Fibroblast of villous mesenchyme (primary cell): ENCODE measurements around the gene DMAC2. TPM values are rescaled to one million over a fixed set of nuclear protein-coding genes. Genes with fewer than 3 reads are reported as not detected.

ENCODE experiments used
- DNase-seq: peaks from one replicate; pipeline ENCODE4 v3.0.0-alpha.2; 2010; ENCODE audit warnings: low read depth
- H3K4me3 ChIP-seq: 2 replicates; pipeline ENCODE4 v1.5.1; 2011; ENCODE audit warnings: low read depth, mild to moderate bottlenecking, low read length
- total RNA-seq: library from RNA; depleted of rRNA; stranded (reverse); fragments of >200 nt; gene quantifications from 2 replicates; pipeline ENCODE4 v1.2.3, GENCODE V29; 2012
- TF ChIP-seq, protein P1 (sequence below): IDR thresholded peaks from 2 replicates; pipeline ENCODE4 v1.5.1; 2012; ENCODE audit warnings: low read depth, mild to moderate bottlenecking, low read length; ENCODE audit not compliant: insufficient read depth

The DMAC2 gene
- total RNA-seq, 1 donor, result 43.2 TPM

- no peak overlapping the region for H3K4me3 ChIP-seq
- TF ChIP-seq, protein P1, sequence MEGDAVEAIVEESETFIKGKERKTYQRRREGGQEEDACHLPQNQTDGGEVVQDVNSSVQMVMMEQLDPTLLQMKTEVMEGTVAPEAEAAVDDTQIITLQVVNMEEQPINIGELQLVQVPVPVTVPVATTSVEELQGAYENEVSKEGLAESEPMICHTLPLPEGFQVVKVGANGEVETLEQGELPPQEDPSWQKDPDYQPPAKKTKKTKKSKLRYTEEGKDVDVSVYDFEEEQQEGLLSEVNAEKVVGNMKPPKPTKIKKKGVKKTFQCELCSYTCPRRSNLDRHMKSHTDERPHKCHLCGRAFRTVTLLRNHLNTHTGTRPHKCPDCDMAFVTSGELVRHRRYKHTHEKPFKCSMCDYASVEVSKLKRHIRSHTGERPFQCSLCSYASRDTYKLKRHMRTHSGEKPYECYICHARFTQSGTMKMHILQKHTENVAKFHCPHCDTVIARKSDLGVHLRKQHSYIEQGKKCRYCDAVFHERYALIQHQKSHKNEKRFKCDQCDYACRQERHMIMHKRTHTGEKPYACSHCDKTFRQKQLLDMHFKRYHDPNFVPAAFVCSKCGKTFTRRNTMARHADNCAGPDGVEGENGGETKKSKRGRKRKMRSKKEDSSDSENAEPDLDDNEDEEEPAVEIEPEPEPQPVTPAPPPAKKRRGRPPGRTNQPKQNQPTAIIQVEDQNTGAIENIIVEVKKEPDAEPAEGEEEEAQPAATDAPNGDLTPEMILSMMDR, result peak; percentile 42
- peak; percentile 48 for DNase-seq
Observed at GRCh38 chr19:41431426-41432386, 8.0 kb downstream of the DMAC2 start.

GRCh38 chr19:41430922-41431321, 8.8 kb downstream of the DMAC2 start:
- no peak for DNase-seq
- TF ChIP-seq, protein P1, result no peak
- no peak overlapping the region for H3K4me3 ChIP-seq

GRCh38 chr19:41428481-41428859, 11.2 kb downstream of the DMAC2 start:
- DNase-seq, result no peak
- TF ChIP-seq, protein P1, result no peak
- H3K4me3 ChIP-seq, result peak overlapping the region; percentile 61

- peak overlapping the region; percentile 61 for H3K4me3 ChIP-seq
- DNase-seq, result peak; percentile 22
- TF ChIP-seq, protein P1, result no peak
Observed at GRCh38 chr19:41427647-41428480, 11.8 kb downstream of the DMAC2 start.

DNA sequence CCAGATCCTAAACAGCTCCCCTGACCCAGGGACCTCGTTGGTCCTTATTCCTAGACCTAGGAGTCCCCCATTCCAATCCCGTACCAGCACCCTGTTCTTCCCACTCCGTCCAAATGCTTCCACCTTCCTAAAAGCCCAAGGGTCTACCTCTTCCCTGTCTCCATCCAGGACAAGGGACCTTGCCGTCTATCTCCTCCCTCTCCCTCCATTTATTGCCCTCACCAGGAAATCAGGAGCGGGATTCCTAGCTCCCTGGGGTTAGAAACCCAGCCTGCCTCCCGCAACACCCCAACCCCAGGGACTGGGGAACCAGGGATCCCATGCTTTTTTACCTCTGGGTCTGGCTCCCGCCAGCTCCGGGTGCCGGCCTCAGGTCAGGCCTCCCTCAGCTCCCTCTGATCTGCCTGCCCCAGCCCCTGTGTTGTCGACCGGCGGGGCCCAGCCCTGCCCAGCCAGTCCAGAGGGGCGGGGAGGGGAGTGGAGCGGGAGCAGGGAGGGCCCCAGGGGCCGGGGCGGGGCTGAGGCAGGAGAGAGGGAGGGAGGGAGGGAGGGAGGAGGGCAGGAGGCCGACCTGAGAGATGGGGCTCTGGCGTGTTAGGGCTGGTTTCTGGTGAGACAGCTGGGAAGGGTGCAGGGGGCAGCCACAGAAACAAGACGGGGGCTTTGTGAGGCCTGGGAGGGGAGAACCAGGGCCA, 12.6 kb downstream of the DMAC2 start, which contains the start of gene B3GNT8:
Gene B3GNT8, minus strand, starts transcription at position 423 of the 695 bp plus-strand sequence. CDS start 596 bp downstream, outside the sequence.
- peak; percentile 75 for DNase-seq
- TF ChIP-seq, protein P1, result no peak

More for the DNA sequence above, 12.6 kb downstream of the DMAC2 start, which contains the start of gene B3GNT8:
- H3K4me3 ChIP-seq, result peak within 1 kb of the TSS; percentile 61
